Kidney (tissue), 14 donors: ENCODE measurements around the gene SPCS2. TPM values are rescaled to one million over a fixed set of nuclear protein-coding genes. Genes with fewer than 3 reads are reported as not detected.
"Not testable (repeated sequence)": the region's sequence is repeated elsewhere in the genome, so short reads cannot be mapped to it uniquely, and the experiment has no call there.

Experiments
- DNase-seq, 5 donors: peaks; one replicate each; pipeline ENCODE4 v3.0.0-alpha.2; 2013 to 2020
- FAIRE-seq: peaks from 2 replicates; lab custom pipeline; 2012; peaks lifted over from hg19 to GRCh38; lab: Jason Lieb, UNC
- H3K27ac ChIP-seq, 2 donors: one replicate each; pipeline ENCODE4 v1.7.0; 2013; ENCODE audit warnings: low read depth in 2 of 2, low read length in 2 of 2, inconsistent platforms in 1 of 2
- H3K27me3 ChIP-seq: one replicate; pipeline ENCODE4 v1.7.1; 2013; ENCODE audit warnings: low read length, inconsistent platforms; ENCODE audit not compliant: control insufficient read depth, insufficient read depth
- H3K36me3 ChIP-seq, 3 donors: one replicate each; pipeline versions ENCODE4 v1.7.0 to v1.7.1; 2013; ENCODE audit warnings: low read length in 3 of 3, control low read depth in 1 of 3, inconsistent platforms in 1 of 3; ENCODE audit not compliant: insufficient read depth in 3 of 3, control insufficient read depth in 2 of 3
- H3K4me1 ChIP-seq, 3 donors: one replicate each; pipeline versions ENCODE4 v1.7.0 to v1.7.1; 2013; ENCODE audit warnings: low read length in 3 of 3, inconsistent platforms in 1 of 3, low read depth in 1 of 3; ENCODE audit not compliant: control insufficient read depth in 2 of 3, insufficient read depth in 2 of 3
- H3K4me3 ChIP-seq, 3 donors: one replicate each; pipeline versions ENCODE4 v1.7.0 to v1.8.1; 2013; ENCODE audit warnings: low read length in 3 of 3, control low read depth in 1 of 3, inconsistent platforms in 1 of 3
- H3K9ac ChIP-seq, 3 donors: one replicate each; pipeline versions ENCODE4 v1.7.0 to v1.7.1; 2013; ENCODE audit warnings: low read length in 3 of 3, control low read depth in 1 of 3, inconsistent platforms in 1 of 3
- H3K9me3 ChIP-seq, 3 donors: one replicate each; pipeline versions ENCODE4 v1.7.0 to v1.7.1; 2013; ENCODE audit warnings: low read length in 3 of 3, control low read depth in 1 of 3, inconsistent platforms in 1 of 3; ENCODE audit not compliant: control insufficient read depth in 2 of 3, insufficient read depth in 1 of 3
- CTCF ChIP-seq: IDR thresholded peaks from 3 replicates; pipeline ENCODE4 v1.5.1; 2012; ENCODE audit warnings: mild to moderate bottlenecking, moderate library complexity, borderline replicate concordance; ENCODE audit not compliant: insufficient read depth; ENCODE audit errors: extremely low read depth
- intact Hi-C: fragments of 100-400 bp; cut with DNase I; formaldehyde crosslinking; loops from one replicate; pipeline ENCODE4 v1.11.1; 2022
- polyA plus RNA-seq: library from polyadenylated mRNA; stranded (reverse); fragments of 350-450 nt; fragmentation: Illumina TruSeq; extraction: RNeasy Lipid Tissue Mini Kit (QIAGEN cat#74804); gene quantifications from one replicate; pipeline ENCODE4 v1.2.3, GENCODE V29; 2014; ENCODE audit warnings: low read depth, low replicate concordance; ENCODE audit not compliant: insufficient read depth
- total RNA-seq: library from RNA; stranded (reverse); fragmentation: NEBNext Ultra II Directional; extraction: Animal tissue kit (Norgen Biotek cat#: 25700); gene quantifications from one replicate; pipeline ENCODE4 v1.2.1, GENCODE V29; 2021
- donor health status: control.
- donor health status: control.
- donor health status: control.
- donor health status: control.
- donor health status: control.
- donor health status: DM: yes; HTN: yes; CAD: no.
- donor health status: Normal renal cell carcinoma (clear cell type).

SPCS2 gene
- total and polyA plus RNA-seq, 2 donors from 2014 or later, result 176 to 224 TPM

- H3K27me3 ChIP-seq, result no peaks in the 10 kb centered on the region
- DNase-seq (no peak), FAIRE-seq (no peak)
- H3K9me3 ChIP-seq, result no peaks in the 10 kb centered on the region
- H3K36me3 ChIP-seq, result peaks cover 0 to 4% (median 2%) of the 10 kb centered on the region in 3 donors
- H3K4me1 ChIP-seq, result peaks cover 0 to 3% (median 0%) of the 10 kb centered on the region in 3 donors
- H3K27ac ChIP-seq, result no peak overlapping the region
- intact Hi-C loops, result no loop called here
- H3K9ac ChIP-seq, result no peak overlapping the region
- no peak overlapping the region for H3K4me3 ChIP-seq
- no peak for TF ChIP-seq CTCF
Observed at GRCh38 chr11:74956397-74957015, 7.4 kb downstream of the SPCS2 start.

- Histone ChIP-seq H3K4me1 (peaks cover 0 to 6% (median 0%) of the 10 kb centered on the region in 3 donors), H3K27ac (no peak overlapping the region), H3K36me3 (peaks cover 0 to 4% (median 2%) of the 10 kb centered on the region in 3 donors), H3K4me3 (no peak overlapping the region), H3K27me3 (no peaks in the 10 kb centered on the region), H3K9ac (no peak overlapping the region), H3K9me3 (no peaks in the 10 kb centered on the region)
- intact Hi-C loops, result no loop called here
- DNase-seq, result no peak
- TF ChIP-seq CTCF, result no peak
- FAIRE-seq, result no peak
Observed at GRCh38 chr11:74957937-74958629, 9.0 kb downstream of the SPCS2 start.

- H3K27ac ChIP-seq, H3K9ac ChIP-seq, FAIRE-seq, H3K27me3 ChIP-seq, H3K9me3 ChIP-seq, DNase-seq, intact Hi-C loops, H3K4me3 ChIP-seq, H3K36me3 ChIP-seq, H3K4me1 ChIP-seq: not testable (repeated sequence)
Observed at GRCh38 chr11:74960128-74960527, 11.1 kb downstream of the SPCS2 start.

- FAIRE-seq (no peak), DNase-seq (no peak)
- Histone ChIP-seq H3K27ac (no peak overlapping the region), H3K4me3 (no peak overlapping the region), H3K9ac (no peak overlapping the region), H3K27me3 (no peaks in the 10 kb centered on the region), H3K4me1 (peaks cover 0 to 3% (median 0%) of the 10 kb centered on the region in 3 donors), H3K9me3 (no peaks in the 10 kb centered on the region), H3K36me3 (peaks cover 4 to 11% (median 10%) of the 10 kb centered on the region in 3 donors)
- TF ChIP-seq CTCF, result no peak
- intact Hi-C loops, result no loop called here
Observed at GRCh38 chr11:74966651-74967050, 17.6 kb downstream of the SPCS2 start.
